Measurements from ENCODE around the gene TPRN. TPM values are rescaled to one million over a fixed set of nuclear protein-coding genes. Genes with fewer than 3 reads are reported as not detected.
A peak's percentile ranks its signal among the peaks of the same experiment; 100 is the strongest.

TPRN gene
- total and polyA plus RNA-seq, 9 of the 15 experiments (the other 6 are each of a cell fraction or from before 2014, with no cell fraction given), result 0.31 to 31.9 (median 4.4) TPM

DNA sequence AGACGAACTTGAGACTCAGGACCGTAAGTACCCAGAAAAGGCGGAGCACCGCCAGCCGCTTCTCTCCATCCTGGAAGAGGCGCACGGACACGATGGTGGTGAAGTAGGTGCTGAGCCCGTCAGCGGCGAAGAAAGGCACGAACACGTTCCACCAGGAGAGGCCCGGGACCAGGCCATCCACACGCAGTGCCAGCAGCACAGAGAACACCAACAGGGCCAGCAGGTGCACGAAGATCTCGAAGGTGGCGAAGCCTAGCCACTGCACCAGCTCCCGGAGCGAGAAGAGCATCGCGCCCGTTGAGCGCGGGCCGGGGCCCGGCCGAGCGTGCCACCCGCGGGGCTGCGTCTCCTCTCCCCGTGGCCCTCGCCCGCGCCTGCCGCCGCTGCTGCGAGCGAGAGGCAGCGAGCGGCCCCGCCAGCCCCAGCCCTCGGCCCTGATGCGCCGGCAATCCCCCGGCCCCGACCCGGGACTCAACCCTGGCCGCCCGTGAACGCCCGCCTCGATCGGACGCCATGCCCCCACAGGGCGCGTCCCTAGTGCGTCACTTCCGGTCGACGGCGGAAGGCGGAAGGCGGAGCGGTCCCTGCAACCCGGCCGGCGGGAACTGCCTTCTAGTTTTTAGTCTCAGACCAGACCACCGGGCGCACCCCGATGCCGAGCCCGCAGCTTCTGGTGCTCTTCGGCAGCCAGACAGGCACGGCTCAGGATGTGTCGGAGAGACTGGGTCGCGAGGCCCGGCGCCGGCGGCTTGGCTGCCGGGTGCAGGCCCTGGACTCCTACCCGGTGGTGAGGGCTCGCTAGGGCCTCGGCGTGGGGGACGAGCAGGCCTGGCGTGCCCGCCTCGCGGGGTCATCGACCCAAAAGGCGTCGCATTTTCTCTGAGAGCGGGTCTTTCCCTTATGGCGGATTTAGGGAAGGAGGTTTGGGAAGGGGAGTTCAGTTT, 4.9 kb upstream of the TPRN start, which contains the start of the genes NDOR1 and TMEM203 (continued):
- TF ChIP-seq, protein P1, sequence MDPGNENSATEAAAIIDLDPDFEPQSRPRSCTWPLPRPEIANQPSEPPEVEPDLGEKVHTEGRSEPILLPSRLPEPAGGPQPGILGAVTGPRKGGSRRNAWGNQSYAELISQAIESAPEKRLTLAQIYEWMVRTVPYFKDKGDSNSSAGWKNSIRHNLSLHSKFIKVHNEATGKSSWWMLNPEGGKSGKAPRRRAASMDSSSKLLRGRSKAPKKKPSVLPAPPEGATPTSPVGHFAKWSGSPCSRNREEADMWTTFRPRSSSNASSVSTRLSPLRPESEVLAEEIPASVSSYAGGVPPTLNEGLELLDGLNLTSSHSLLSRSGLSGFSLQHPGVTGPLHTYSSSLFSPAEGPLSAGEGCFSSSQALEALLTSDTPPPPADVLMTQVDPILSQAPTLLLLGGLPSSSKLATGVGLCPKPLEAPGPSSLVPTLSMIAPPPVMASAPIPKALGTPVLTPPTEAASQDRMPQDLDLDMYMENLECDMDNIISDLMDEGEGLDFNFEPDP (CRISPR knock-in tag; IDR thresholded peaks at IDR 0.05), result no peak
- TF ChIP-seq SP2 (IDR thresholded peaks at IDR 0.05; ENCODE audit: extremely low read depth, low read depth, low read length, poor library complexity, severe bottlenecking) (no peak), HCFC1 (IDR thresholded peaks at IDR 0.05; ENCODE audit: low read depth, low read length) (peak; percentile 86), ZNF76 (CRISPR knock-in tag; IDR thresholded peaks at IDR 0.05; ENCODE audit: borderline replicate concordance) (0 out of 2 replicates have a peak, but pooled peaks have one; percentile 62), EGR1 (conservative IDR thresholded peaks at IDR 0.05) (0 out of 2 replicates have a peak, but pooled peaks have one; percentile 32), IFI16 (CRISPR knock-in tag; IDR thresholded peaks at IDR 0.05) (no peak), RB1 (IDR thresholded peaks at IDR 0.05; ENCODE audit: low read depth) (peak; percentile 96), ELF2 (CRISPR knock-in tag; IDR thresholded peaks at IDR 0.05) (peak; percentile 98)
- TF ChIP-seq, protein P2, sequence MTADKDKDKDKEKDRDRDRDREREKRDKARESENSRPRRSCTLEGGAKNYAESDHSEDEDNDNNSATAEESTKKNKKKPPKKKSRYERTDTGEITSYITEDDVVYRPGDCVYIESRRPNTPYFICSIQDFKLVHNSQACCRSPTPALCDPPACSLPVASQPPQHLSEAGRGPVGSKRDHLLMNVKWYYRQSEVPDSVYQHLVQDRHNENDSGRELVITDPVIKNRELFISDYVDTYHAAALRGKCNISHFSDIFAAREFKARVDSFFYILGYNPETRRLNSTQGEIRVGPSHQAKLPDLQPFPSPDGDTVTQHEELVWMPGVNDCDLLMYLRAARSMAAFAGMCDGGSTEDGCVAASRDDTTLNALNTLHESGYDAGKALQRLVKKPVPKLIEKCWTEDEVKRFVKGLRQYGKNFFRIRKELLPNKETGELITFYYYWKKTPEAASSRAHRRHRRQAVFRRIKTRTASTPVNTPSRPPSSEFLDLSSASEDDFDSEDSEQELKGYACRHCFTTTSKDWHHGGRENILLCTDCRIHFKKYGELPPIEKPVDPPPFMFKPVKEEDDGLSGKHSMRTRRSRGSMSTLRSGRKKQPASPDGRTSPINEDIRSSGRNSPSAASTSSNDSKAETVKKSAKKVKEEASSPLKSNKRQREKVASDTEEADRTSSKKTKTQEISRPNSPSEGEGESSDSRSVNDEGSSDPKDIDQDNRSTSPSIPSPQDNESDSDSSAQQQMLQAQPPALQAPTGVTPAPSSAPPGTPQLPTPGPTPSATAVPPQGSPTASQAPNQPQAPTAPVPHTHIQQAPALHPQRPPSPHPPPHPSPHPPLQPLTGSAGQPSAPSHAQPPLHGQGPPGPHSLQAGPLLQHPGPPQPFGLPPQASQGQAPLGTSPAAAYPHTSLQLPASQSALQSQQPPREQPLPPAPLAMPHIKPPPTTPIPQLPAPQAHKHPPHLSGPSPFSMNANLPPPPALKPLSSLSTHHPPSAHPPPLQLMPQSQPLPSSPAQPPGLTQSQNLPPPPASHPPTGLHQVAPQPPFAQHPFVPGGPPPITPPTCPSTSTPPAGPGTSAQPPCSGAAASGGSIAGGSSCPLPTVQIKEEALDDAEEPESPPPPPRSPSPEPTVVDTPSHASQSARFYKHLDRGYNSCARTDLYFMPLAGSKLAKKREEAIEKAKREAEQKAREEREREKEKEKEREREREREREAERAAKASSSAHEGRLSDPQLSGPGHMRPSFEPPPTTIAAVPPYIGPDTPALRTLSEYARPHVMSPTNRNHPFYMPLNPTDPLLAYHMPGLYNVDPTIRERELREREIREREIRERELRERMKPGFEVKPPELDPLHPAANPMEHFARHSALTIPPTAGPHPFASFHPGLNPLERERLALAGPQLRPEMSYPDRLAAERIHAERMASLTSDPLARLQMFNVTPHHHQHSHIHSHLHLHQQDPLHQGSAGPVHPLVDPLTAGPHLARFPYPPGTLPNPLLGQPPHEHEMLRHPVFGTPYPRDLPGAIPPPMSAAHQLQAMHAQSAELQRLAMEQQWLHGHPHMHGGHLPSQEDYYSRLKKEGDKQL (CRISPR knock-in tag; IDR thresholded peaks at IDR 0.05; ENCODE audit: borderline replicate concordance), result no peak
- TF ChIP-seq, protein P3, sequence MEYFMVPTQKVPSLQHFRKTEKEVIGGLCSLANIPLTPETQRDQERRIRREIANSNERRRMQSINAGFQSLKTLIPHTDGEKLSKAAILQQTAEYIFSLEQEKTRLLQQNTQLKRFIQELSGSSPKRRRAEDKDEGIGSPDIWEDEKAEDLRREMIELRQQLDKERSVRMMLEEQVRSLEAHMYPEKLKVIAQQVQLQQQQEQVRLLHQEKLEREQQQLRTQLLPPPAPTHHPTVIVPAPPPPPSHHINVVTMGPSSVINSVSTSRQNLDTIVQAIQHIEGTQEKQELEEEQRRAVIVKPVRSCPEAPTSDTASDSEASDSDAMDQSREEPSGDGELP (CRISPR knock-in tag; IDR thresholded peaks at IDR 0.05; ENCODE audit: borderline replicate concordance), result peak; percentile 54; the same call in 1 of the 2 replicates
- TF ChIP-seq, protein P4, sequence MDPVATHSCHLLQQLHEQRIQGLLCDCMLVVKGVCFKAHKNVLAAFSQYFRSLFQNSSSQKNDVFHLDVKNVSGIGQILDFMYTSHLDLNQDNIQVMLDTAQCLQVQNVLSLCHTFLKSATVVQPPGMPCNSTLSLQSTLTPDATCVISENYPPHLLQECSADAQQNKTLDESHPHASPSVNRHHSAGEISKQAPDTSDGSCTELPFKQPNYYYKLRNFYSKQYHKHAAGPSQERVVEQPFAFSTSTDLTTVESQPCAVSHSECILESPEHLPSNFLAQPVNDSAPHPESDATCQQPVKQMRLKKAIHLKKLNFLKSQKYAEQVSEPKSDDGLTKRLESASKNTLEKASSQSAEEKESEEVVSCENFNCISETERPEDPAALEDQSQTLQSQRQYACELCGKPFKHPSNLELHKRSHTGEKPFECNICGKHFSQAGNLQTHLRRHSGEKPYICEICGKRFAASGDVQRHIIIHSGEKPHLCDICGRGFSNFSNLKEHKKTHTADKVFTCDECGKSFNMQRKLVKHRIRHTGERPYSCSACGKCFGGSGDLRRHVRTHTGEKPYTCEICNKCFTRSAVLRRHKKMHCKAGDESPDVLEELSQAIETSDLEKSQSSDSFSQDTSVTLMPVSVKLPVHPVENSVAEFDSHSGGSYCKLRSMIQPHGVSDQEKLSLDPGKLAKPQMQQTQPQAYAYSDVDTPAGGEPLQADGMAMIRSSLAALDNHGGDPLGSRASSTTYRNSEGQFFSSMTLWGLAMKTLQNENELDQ (CRISPR knock-in tag; IDR thresholded peaks at IDR 0.05; ENCODE audit: borderline replicate concordance), result peak; percentile 34; the same call in 1 of the 2 replicates
